BE2C (cell line): ENCODE measurements around the gene CAPZA2.

ENCODE experiments used
- DNase-seq: peaks from one replicate; pipeline ENCODE4 v3.0.0-alpha.2; 2020
- H3K27me3 ChIP-seq: fragments of 250-450 bp; sonication (Bioruptor Pico); 2 replicates; pipeline ENCODE4 v1.5.1; 2020; ENCODE audit warnings: mild to moderate bottlenecking
- H3K36me3 ChIP-seq: fragments of 250-450 bp; sonication (Bioruptor Pico); 2 replicates; pipeline ENCODE4 v1.5.1; 2020; ENCODE audit warnings: mild to moderate bottlenecking
- H3K4me1 ChIP-seq: fragments of 250-450 bp; sonication (Bioruptor Pico); 2 replicates; pipeline ENCODE4 v1.5.1; 2020
- H3K4me3 ChIP-seq: 2 replicates; pipeline ENCODE4 v1.5.1; 2011; ENCODE audit warnings: low read depth, low read length
- H3K9me3 ChIP-seq: fragments of 250-450 bp; sonication (Bioruptor Pico); 2 replicates; pipeline ENCODE4 v1.5.1; 2020
- CTCF ChIP-seq: IDR thresholded peaks from 2 replicates; pipeline ENCODE4 v1.5.1; 2012; ENCODE audit warnings: mild to moderate bottlenecking, low read depth, low read length

CAPZA2 gene

DNA sequence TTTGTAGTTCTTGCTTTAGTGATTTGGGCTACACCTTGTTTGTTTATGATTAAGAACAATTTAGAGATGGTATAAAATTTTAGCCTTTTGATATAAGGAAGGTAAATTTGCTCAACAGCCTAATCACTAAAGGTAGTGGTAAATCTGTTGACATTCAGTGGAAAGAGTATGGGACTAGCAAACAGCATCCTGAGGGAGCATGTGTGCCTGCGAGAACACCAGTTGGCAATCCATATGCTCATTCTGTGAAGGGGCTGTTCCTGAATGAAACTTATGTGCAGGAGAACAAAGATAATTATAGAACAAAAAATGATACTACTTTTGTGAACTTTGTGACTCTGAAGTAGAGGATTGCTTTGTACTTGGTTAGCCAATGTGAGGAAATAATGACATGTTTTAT is 44.0 kb downstream of the CAPZA2 start:
- Histone ChIP-seq H3K4me3 (no peak overlapping the region), H3K9me3 (no peaks in the 10 kb centered on the region), H3K4me1 (no peaks in the 10 kb centered on the region), H3K27me3 (no peaks in the 10 kb centered on the region), H3K36me3 (peaks cover 19% of the 10 kb centered on the region)
- no peak for TF ChIP-seq CTCF
- DNase-seq, result no peak

DNA sequence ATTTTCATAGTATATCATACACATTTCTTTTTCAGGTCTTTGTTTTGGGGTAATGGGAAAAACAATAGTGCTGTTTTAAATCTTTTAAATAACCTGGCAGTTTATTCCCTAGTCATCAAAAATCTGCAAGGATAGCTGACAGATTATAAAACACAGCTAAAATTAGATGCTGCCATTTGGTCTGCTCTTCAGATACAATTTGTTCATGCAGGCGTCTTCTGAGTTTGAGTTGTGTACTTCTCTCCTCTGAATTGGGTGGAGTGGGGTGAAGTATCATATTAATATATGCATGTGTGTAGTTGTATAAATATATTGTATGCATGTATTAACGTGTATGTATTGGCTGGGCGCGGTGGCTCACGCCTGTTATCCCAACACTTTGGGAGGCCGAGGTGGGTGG is 48.0 kb downstream of the CAPZA2 start:
- no peak for DNase-seq
- H3K36me3 ChIP-seq, result peaks cover 43% of the 10 kb centered on the region
- H3K27me3 ChIP-seq, result no peaks in the 10 kb centered on the region
- TF ChIP-seq CTCF, result no peak
- H3K4me3 ChIP-seq, result no peak overlapping the region
- H3K4me1 ChIP-seq, result no peaks in the 10 kb centered on the region
- no peaks in the 10 kb centered on the region for H3K9me3 ChIP-seq

- H3K4me1 ChIP-seq, result no peaks in the 10 kb centered on the region
- H3K4me3 ChIP-seq, result no peak overlapping the region
- no peak for TF ChIP-seq CTCF
- DNase-seq, result no peak
- H3K36me3 ChIP-seq, result peaks cover 45% of the 10 kb centered on the region
- H3K9me3 ChIP-seq, result no peaks in the 10 kb centered on the region
- H3K27me3 ChIP-seq, result no peaks in the 10 kb centered on the region
Observed at GRCh38 chr7:116911801-116912200, 49.4 kb downstream of the CAPZA2 start.

GRCh38 chr7:116912269-116912909 is 50.0 kb downstream of the CAPZA2 start:
- no peak for DNase-seq
- no peaks in the 10 kb centered on the region for H3K27me3 ChIP-seq
- no peak for TF ChIP-seq CTCF
- no peaks in the 10 kb centered on the region for H3K4me1 ChIP-seq
- H3K4me3 ChIP-seq, result no peak overlapping the region
- H3K9me3 ChIP-seq, result no peaks in the 10 kb centered on the region
- H3K36me3 ChIP-seq, result peaks cover 44% of the 10 kb centered on the region

- Histone ChIP-seq H3K9me3 (no peaks in the 10 kb centered on the region), H3K4me1 (no peaks in the 10 kb centered on the region), H3K36me3 (peaks cover 22% of the 10 kb centered on the region), H3K4me3 (no peak overlapping the region), H3K27me3 (no peaks in the 10 kb centered on the region)
- no peak for TF ChIP-seq CTCF
- DNase-seq, result no peak
Observed at GRCh38 chr7:116918704-116919103, 56.3 kb downstream of the CAPZA2 start.

- TF ChIP-seq CTCF, result no peak
Observed at GRCh38 chr7:116920359-116920758, 58.0 kb downstream of the CAPZA2 start.

More at GRCh38 chr7:116920359-116920758, 58.0 kb downstream of the CAPZA2 start:
- Histone ChIP-seq H3K9me3 (no peaks in the 10 kb centered on the region), H3K27me3 (no peaks in the 10 kb centered on the region), H3K36me3 (peaks cover 11% of the 10 kb centered on the region), H3K4me1 (no peaks in the 10 kb centered on the region), H3K4me3 (no peak overlapping the region)
- no peak for DNase-seq
